Stimulated activated CD8-positive, alpha-beta memory T cell treated with anti-CD3 and anti-CD28 coated beads, Interleukin-2, amount 100 ng/mL, for 48 hours (primary cell): ENCODE data around the gene CIT.

Experiments
- DNase-seq, 2 donors: peaks; one replicate each; pipeline ENCODE4 v3.0.0-alpha.2; 2020; ENCODE audit warnings: low read depth in 2 of 2

The CIT gene

DNA sequence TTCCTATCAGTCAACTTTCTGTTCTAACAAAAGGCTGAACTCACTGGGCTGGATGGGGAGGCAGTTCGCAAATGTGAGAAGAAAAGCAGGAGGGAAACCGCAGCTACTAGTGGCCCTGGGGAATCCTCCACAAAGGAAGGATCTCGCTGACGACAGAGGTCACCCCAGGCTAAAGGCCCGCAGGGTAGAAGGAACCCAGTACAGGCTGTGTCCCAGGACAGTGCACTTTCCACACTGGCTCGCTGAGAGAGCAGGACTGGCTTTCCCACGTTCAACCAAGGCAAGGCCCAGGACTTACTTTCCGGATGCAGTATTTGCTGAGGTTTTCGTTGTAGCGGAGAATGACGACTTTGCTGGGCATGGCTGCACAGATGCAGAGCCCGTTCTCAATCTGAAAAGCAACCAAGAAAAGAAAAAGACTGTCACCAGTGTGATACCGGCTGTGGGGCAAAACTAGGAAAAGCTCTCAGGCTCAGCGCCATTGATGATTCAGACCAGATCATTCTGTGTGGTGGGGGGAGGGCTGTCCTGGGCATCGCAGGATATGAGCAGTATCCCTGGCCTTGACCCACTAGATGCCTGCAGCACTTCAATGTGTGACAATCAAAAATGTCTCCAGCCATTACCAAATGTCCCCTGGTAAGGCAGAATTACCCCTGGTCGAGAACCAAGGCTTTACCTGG, 172.9 kb downstream of the CIT start:
- DNase-seq = no peak

DNA sequence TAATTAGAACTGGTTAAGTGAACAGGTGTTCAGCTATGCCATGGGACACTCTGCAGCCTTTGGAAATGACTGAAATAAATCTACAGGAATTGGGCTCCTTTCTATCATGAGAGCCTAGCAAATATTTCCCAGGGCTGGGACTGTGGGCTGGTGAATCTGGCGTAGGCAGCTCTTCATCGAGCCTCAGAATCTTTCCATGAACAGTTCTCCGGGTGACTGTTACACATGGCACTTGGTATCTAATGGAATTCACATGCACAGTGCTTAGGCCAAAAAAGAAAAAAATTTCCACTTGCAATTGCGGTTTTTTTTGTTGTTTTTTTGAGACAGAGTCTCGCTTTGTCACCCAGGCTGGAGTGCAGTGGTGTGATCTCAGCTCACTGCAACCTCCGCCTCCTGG, 177.0 kb downstream of the CIT start:
- DNase-seq = no peak

DNA sequence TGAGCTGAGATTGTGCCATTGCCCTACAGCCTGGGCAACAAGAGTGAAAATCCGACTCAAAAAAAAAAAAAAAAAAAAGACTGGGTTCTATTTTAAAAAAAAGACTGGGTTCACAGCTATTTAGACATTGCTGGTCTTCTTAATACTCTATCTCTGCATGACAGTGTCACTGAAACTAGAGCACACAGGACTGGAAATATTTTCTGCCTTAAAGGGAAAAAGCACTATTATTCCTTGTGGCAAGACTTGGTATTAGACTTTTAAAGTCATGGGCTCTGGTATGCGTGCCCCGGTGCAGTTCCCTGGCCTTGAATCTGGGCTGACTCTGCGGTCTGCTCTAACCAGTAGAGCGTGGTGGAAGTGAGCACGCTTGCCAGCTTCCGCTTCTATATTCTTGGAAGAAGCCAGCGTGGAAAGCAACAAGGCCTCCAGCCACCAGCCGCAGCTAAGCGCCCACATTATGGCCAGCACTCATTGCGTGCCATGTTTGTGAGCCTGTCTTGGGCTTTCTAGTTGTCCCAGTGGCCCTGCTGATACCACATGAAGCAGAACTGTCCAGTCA, 177.8 kb downstream of the CIT start:
- no peak for DNase-seq

DNA sequence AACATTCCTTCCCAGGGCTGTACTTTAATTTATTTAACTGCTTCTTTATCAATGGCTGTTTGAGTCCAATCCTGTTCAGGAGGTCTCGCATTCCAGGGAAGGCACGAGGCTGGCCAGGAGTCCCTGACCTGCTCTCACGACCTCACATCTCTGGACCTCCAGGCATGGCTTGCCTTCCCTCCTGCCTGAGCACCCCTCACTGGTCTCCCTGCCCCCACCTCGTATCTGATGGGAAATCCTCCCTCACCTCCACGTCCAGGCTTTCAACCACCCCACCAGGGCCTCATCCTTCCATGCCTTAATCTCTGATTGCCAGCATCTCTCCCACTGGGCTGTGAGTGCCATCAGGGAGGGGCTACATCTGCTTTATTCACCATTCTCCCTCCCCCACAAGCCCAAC, 180.2 kb downstream of the CIT start:
- no peak for DNase-seq

DNA sequence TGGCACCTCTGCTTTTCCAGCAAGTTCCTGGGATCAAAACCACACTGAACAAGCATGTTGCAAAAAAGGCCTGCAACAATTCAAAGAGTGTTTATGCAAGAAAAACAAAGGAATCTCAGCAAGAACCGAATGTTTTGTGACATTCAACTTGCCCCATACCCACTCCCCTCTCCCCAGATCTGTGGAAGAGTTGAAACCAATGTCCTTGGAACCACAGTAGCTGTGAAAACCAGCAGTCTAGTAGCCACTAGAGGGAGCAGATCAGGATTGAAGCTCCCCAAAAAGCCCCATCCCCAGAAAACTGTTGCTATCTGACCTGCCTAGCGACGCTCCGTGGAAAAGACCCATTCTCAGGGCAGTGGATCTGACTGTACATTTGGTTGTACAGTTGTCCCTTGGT, 182.1 kb downstream of the CIT start:
- no peak for DNase-seq

DNA sequence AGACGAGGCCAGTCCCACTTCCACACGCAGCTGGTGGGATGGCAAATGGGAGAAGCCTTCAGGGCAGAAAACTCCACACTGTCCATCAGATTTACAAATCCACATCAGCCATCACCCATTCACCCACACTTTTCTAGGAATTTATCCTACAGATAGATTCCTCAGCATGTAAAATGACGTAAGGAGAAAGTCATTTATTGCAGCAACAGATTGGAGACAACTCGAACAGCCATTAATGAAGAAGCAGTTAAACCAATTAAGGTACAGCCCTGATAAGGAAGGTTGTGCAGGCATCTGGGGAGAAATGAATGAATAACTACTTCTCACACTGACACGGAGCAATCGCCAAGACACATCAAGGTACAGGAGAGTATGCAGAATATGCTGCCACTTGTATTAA, 183.0 kb downstream of the CIT start:
- DNase-seq = no peak

DNA sequence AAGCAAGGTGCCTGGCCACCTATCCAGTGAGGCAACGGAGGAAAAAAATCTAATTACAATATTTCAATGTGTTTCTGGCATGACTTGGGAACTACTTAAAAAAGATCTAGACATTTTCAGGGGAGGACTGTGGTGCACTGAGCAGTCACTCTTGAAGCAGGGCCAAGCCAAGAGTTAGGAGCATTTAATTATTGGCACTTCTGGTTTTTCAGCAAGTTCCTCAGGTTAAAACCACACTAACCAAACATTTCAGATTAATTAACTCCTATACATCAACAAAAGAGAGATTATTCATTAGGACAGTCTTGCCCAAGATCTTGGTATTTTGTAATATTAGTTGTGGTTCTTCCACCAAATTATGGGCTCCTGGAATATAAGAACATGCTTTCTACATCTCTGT, 183.6 kb downstream of the CIT start:
- DNase-seq = no peak

- no peak for DNase-seq
These were observed 184.1 kb downstream of the CIT start for GRCh38 chr12:119692997-119693396.

- no peak for DNase-seq
These were observed 184.7 kb downstream of the CIT start for GRCh38 chr12:119692410-119692809.

DNA sequence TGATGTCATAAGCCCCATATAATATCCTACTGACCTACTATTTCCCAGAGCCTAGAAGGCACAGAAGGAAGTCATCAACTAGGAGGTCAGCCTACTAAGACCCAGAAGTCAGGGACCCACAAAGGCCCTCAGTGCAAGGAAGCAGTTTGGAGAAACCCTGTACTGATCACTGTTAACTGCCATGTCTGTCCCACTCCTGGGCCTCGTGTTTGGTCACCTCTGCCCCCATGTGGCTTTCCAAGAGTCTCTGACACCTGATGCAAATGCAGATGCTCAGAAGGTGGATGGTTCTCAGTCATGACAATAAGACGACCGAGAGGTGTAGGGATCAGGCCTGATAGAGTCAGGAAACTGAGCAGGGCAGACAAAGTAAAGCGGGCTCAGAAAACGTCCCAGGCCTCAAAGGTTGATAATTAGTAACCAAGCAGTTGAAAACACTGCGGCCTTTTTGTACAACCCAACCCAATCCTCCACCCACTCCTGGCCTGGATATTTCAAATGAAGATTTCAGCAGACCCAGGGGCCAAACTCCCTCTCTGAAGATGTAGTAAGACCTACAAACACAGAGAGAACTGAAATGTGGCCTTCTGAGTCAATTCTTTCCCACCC, 185.8 kb downstream of the CIT start:
- DNase-seq = no peak

DNA sequence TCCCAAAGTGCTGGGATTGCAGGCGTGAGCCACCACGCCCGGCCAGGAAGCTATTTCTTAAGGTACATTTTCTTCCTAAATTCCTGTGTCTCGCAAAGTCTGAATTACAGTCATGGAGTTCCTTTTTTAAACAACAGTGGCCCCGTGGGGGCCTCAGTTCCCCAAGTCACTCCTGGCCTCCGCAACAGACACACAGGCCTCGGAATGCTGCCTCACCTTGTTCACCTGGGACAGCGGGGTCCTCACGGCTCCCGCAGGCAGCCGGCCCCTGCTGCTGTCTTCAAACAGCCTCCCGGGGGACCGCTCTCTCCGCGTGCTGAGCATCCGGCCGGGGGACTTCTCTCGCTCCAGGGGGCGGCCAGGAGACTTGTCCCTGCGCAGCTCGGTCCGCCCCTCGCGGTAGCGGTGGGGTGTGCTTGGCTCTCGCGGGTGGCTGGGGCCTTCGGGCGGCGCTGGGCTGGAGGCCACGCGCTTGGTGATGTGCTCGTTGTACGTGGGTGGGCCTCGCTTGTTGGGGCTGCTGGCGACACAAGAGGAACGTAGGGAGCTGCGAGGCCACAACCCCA, 187.1 kb downstream of the CIT start:
- DNase-seq = no peak

DNA sequence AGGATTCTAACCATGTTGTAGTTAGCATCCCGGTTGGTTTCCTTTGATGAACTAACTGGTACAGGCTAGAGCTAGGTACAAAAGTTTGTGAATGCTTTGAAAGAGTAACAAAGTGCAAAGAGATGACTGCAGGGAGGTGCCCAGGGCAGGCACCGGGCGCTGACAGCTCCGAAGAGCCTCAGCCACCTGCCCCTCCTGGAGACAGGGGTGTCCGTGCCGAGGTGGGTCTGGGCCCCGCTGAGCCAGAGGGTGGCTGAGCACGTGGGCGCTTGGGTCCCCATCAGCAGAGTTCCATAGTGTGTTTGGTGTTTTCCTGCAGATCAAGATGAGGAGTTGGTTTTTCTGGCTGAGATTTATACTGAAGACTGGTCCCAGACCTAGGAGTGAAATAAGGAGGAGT, 189.2 kb downstream of the CIT start:
- no peak for DNase-seq

DNA sequence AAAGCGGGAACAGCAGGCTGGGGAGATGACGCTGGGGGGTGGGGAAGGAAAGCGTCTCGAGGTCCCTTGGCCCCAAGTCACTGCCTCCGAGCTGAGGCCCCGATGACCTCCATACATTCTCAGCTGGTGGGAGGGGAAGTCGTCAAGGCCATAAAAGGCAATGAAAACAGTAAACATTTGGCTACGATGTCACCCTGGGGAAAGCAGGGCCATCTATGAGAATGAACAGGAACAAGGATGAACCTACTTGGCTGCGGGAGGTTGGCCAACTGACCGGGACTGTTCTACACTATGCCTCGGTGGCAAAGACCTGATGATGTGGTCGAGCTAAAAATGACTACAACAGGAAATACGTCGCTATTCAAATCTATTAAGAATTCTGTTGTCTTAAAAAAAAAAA, 189.7 kb downstream of the CIT start:
- DNase-seq = no peak

DNA sequence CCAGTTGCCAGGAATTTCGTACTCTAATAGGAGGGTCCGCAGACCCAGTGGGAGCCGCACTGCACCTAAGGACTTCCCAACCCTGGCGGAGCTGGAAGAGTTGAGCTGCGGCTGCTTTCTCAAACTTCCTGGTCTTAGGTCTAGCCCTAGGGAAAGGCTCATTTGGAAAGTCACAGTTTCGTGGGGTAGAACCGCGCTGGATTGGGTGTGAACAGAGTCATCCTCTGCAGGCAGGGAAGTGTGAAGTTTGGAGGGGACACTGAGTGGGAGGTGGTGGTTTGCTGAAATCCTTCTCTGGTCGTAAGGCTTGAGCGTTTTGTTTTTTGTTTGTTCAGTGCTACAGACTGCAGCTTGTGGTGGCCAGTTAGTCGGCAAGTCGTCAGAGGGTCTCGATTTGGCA, 190.3 kb downstream of the CIT start:
- DNase-seq = no peak

GRCh38 chr12:119686355-119686754, 190.8 kb downstream of the CIT start:
- no peak for DNase-seq

- no peak for DNase-seq
These were observed 191.7 kb downstream of the CIT start for GRCh38 chr12:119685375-119685774.

GRCh38 chr12:119684711-119685369, 192.3 kb downstream of the CIT start:
- DNase-seq = no peak

- DNase-seq = no peak
These were observed 193.3 kb downstream of the CIT start for GRCh38 chr12:119683816-119684215.

DNA sequence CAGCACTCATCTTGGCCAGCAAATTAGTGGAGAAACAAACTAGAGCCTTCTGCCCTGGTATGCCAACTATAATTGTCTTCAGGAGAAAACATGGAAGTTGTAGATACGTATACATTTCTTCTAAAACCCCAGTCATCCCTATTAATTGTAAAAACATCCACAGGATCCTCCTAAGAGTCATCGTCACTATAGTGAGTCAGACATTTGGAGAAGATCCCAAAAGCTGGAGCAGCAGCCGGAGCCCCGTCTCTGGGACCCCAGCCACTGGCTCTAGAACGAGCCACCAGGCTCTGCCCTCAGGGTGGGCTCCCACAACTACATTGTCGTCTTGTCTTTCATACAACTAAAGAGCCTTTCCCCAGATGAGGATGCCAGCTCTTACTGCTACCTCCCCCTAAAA, 193.7 kb downstream of the CIT start:
- DNase-seq = no peak

GRCh38 chr12:119682639-119683252, 194.4 kb downstream of the CIT start:
- DNase-seq = no peak

- no peak for DNase-seq
These were observed 195.1 kb downstream of the CIT start for GRCh38 chr12:119681728-119682638.
